Retinal pigment epithelial cell (primary cell): Measurements from ENCODE around the gene UBE2G1.

Experiments
- DNase-seq: peaks from one replicate; pipeline ENCODE4 v3.0.0-alpha.2; 2010; ENCODE audit warnings: low read depth
- H3K4me3 ChIP-seq: 2 replicates; pipeline ENCODE4 v1.5.1; 2011; ENCODE audit warnings: mild to moderate bottlenecking, low read length, control low read depth, moderate library complexity
- CTCF ChIP-seq: conservative IDR thresholded peaks from 2 replicates; pipeline ENCODE4 v1.5.1; 2011; ENCODE audit warnings: low read depth, low read length, control low read depth, inconsistent platforms

The UBE2G1 gene

GRCh38 chr17:4319221-4319620 lies 47.3 kb downstream of the UBE2G1 start:
- DNase-seq, result no peak
- TF ChIP-seq CTCF, result no peak
- no peak overlapping the region for H3K4me3 ChIP-seq

GRCh38 chr17:4318596-4318995 lies 47.9 kb downstream of the UBE2G1 start:
- no peak for TF ChIP-seq CTCF
- no peak overlapping the region for H3K4me3 ChIP-seq
- no peak for DNase-seq

- H3K4me3 ChIP-seq, result no peak overlapping the region
- no peak for DNase-seq
- TF ChIP-seq CTCF, result no peak
Observed at GRCh38 chr17:4318186-4318585, 48.3 kb downstream of the UBE2G1 start.

- H3K4me3 ChIP-seq, result no peak overlapping the region
- no peak for TF ChIP-seq CTCF
- no peak for DNase-seq
Observed at GRCh38 chr17:4317610-4318009, 48.9 kb downstream of the UBE2G1 start.

- no peak for DNase-seq
- TF ChIP-seq CTCF, result no peak
- H3K4me3 ChIP-seq, result no peak overlapping the region
Observed at GRCh38 chr17:4316648-4317047, 49.8 kb downstream of the UBE2G1 start.

GRCh38 chr17:4314618-4315017 lies 51.9 kb downstream of the UBE2G1 start:
- H3K4me3 ChIP-seq, result no peak overlapping the region
- no peak for TF ChIP-seq CTCF
- no peak for DNase-seq

- TF ChIP-seq CTCF, result no peak
- no peak for DNase-seq
- H3K4me3 ChIP-seq, result no peak overlapping the region
Observed at GRCh38 chr17:4314179-4314578, 52.3 kb downstream of the UBE2G1 start.
